Uterus (tissue), 2 donors: ENCODE measurements around the gene DMAC1.

Source experiments
- POLR2A ChIP-seq, 2 donors: fragments of 450-650 bp; IDR thresholded peaks; one replicate each; pipeline ENCODE4 v1.6.1; 2016; ENCODE audit warnings: antibody characterized with exemption in 2 of 2, mild to moderate bottlenecking in 1 of 2, moderate library complexity in 1 of 2
- TF ChIP-seq, protein P1 (sequence below), 4 experiments: fragments of 200-600 bp in 2 of 4; fragments of 450-650 bp in 2 of 4; sonication (generic) in 2 of 4; IDR thresholded peaks; one replicate each; pipeline ENCODE4 v1.5.1; 2016 to 2019; ENCODE audit warnings: antibody characterized with exemption in 4 of 4, mild to moderate bottlenecking in 2 of 4, moderate library complexity in 1 of 4

DNA sequence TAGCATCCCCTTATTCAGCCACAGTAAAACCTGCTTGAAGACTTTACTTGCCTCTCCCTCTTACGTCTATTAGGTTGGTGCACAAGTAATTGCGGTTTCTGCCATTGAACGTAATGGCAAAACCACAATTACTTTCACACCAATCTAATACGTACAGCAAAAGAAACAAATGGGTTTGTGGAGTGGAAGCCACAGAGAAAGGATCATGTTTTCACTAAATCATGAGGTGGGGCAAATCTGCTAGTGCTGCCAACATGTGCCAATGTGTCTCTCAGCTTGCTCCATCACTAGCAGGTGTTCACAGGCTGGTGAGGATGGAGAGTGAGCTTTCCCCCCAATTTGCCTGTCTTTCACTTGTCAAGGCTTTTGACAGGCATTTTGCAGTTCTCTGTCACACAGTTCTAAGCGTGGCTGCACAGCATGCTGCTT is 15.9 kb downstream of the DMAC1 start:
- TF ChIP-seq, protein P1, sequence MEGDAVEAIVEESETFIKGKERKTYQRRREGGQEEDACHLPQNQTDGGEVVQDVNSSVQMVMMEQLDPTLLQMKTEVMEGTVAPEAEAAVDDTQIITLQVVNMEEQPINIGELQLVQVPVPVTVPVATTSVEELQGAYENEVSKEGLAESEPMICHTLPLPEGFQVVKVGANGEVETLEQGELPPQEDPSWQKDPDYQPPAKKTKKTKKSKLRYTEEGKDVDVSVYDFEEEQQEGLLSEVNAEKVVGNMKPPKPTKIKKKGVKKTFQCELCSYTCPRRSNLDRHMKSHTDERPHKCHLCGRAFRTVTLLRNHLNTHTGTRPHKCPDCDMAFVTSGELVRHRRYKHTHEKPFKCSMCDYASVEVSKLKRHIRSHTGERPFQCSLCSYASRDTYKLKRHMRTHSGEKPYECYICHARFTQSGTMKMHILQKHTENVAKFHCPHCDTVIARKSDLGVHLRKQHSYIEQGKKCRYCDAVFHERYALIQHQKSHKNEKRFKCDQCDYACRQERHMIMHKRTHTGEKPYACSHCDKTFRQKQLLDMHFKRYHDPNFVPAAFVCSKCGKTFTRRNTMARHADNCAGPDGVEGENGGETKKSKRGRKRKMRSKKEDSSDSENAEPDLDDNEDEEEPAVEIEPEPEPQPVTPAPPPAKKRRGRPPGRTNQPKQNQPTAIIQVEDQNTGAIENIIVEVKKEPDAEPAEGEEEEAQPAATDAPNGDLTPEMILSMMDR (IDR thresholded peaks at IDR 0.05): no peak
- no peak for TF ChIP-seq POLR2A (IDR thresholded peaks at IDR 0.05)
